Measurements from ENCODE around the gene YBX1.
"Not testable (repeated sequence)": the region's sequence is repeated elsewhere in the genome, so short reads cannot be mapped to it uniquely, and the experiment has no call there.

The YBX1 gene

GRCh38 chr1:42690477-42691156 lies 8.4 kb downstream of the YBX1 start:
- no peak for DNase-seq

GRCh38 chr1:42691157-42691498 lies 8.9 kb downstream of the YBX1 start:
- DNase-seq: no peak

GRCh38 chr1:42692461-42692860 lies 10.2 kb downstream of the YBX1 start:
- no peak for DNase-seq

GRCh38 chr1:42692911-42693310 lies 10.7 kb downstream of the YBX1 start:
- no peak for DNase-seq

- no peak for DNase-seq
Observed at GRCh38 chr1:42698081-42698813, 16.0 kb downstream of the YBX1 start.

- no peak for DNase-seq
Observed at GRCh38 chr1:42700006-42700405, 17.8 kb downstream of the YBX1 start.

- DNase-seq: no peak
Observed at GRCh38 chr1:42703888-42704464, 21.8 kb downstream of the YBX1 start.

GRCh38 chr1:42712808-42713207 lies 30.6 kb downstream of the YBX1 start:
- DNase-seq: not testable (repeated sequence)

GRCh38 chr1:42713293-42713692 lies 31.1 kb downstream of the YBX1 start:
- no peak for DNase-seq

- not testable (repeated sequence) for DNase-seq
Observed at GRCh38 chr1:42714441-42714840, 32.2 kb downstream of the YBX1 start.

GRCh38 chr1:42720868-42721267 lies 38.6 kb downstream of the YBX1 start:
- no peak for DNase-seq

- DNase-seq: no peak
Observed at GRCh38 chr1:42721926-42722325, 39.7 kb downstream of the YBX1 start.

- DNase-seq: not testable (repeated sequence)
Observed at GRCh38 chr1:42722403-42722802, 40.2 kb downstream of the YBX1 start.

GRCh38 chr1:42723511-42723910 lies 41.3 kb downstream of the YBX1 start:
- DNase-seq: no peak

GRCh38 chr1:42725820-42726219 lies 43.6 kb downstream of the YBX1 start:
- not testable (repeated sequence) for DNase-seq

GRCh38 chr1:42730002-42730401 lies 47.8 kb downstream of the YBX1 start:
- DNase-seq: no peak

GRCh38 chr1:42730988-42731387 lies 48.8 kb downstream of the YBX1 start:
- DNase-seq: no peak

GRCh38 chr1:42731585-42731984 lies 49.4 kb downstream of the YBX1 start:
- DNase-seq: no peak

- no peak for DNase-seq
Observed at GRCh38 chr1:42732126-42732680, 50.0 kb downstream of the YBX1 start.

- DNase-seq: no peak
Observed at GRCh38 chr1:42733415-42734200, 51.4 kb downstream of the YBX1 start.

GRCh38 chr1:42734201-42735035 lies 52.2 kb downstream of the YBX1 start:
- no peak for DNase-seq

GRCh38 chr1:42735056-42735455 lies 52.8 kb downstream of the YBX1 start:
- no peak for DNase-seq

Measured in DMS79 treated with DMSO at 0.1 percent for 48 hours (cell line).